Kidney (tissue), 14 donors: ENCODE measurements around the gene KLF6. TPM values are rescaled to one million over a fixed set of nuclear protein-coding genes. Genes with fewer than 3 reads are reported as not detected.

Experiments used
- DNase-seq, 5 donors: peaks; one replicate each; pipeline ENCODE4 v3.0.0-alpha.2; 2013 to 2020
- FAIRE-seq: peaks from 2 replicates; lab custom pipeline; 2012; peaks lifted over from hg19 to GRCh38; lab: Jason Lieb, UNC
- H3K27ac ChIP-seq, 2 donors: one replicate each; pipeline ENCODE4 v1.7.0; 2013; ENCODE audit warnings: low read depth in 2 of 2, low read length in 2 of 2, inconsistent platforms in 1 of 2
- H3K27me3 ChIP-seq: one replicate; pipeline ENCODE4 v1.7.1; 2013; ENCODE audit warnings: low read length, inconsistent platforms; ENCODE audit not compliant: control insufficient read depth, insufficient read depth
- H3K36me3 ChIP-seq, 3 donors: one replicate each; pipeline versions ENCODE4 v1.7.0 to v1.7.1; 2013; ENCODE audit warnings: low read length in 3 of 3, control low read depth in 1 of 3, inconsistent platforms in 1 of 3; ENCODE audit not compliant: insufficient read depth in 3 of 3, control insufficient read depth in 2 of 3
- H3K4me1 ChIP-seq, 3 donors: one replicate each; pipeline versions ENCODE4 v1.7.0 to v1.7.1; 2013; ENCODE audit warnings: low read length in 3 of 3, inconsistent platforms in 1 of 3, low read depth in 1 of 3; ENCODE audit not compliant: control insufficient read depth in 2 of 3, insufficient read depth in 2 of 3
- H3K4me3 ChIP-seq, 3 donors: one replicate each; pipeline versions ENCODE4 v1.7.0 to v1.8.1; 2013; ENCODE audit warnings: low read length in 3 of 3, control low read depth in 1 of 3, inconsistent platforms in 1 of 3
- H3K9ac ChIP-seq, 3 donors: one replicate each; pipeline versions ENCODE4 v1.7.0 to v1.7.1; 2013; ENCODE audit warnings: low read length in 3 of 3, control low read depth in 1 of 3, inconsistent platforms in 1 of 3
- H3K9me3 ChIP-seq, 3 donors: one replicate each; pipeline versions ENCODE4 v1.7.0 to v1.7.1; 2013; ENCODE audit warnings: low read length in 3 of 3, control low read depth in 1 of 3, inconsistent platforms in 1 of 3; ENCODE audit not compliant: control insufficient read depth in 2 of 3, insufficient read depth in 1 of 3
- intact Hi-C: fragments of 100-400 bp; cut with DNase I; formaldehyde crosslinking; loops from one replicate; pipeline ENCODE4 v1.11.1; 2022
- polyA plus RNA-seq: library from polyadenylated mRNA; stranded (reverse); fragments of 350-450 nt; fragmentation: Illumina TruSeq; extraction: RNeasy Lipid Tissue Mini Kit (QIAGEN cat#74804); gene quantifications from one replicate; pipeline ENCODE4 v1.2.3, GENCODE V29; 2014; ENCODE audit warnings: low read depth, low replicate concordance; ENCODE audit not compliant: insufficient read depth
- total RNA-seq: library from RNA; stranded (reverse); fragmentation: NEBNext Ultra II Directional; extraction: Animal tissue kit (Norgen Biotek cat#: 25700); gene quantifications from one replicate; pipeline ENCODE4 v1.2.1, GENCODE V29; 2021
- TF ChIP-seq, protein P1 (sequence below): IDR thresholded peaks from 3 replicates; pipeline ENCODE4 v1.5.1; 2012; ENCODE audit warnings: mild to moderate bottlenecking, moderate library complexity, borderline replicate concordance; ENCODE audit not compliant: insufficient read depth; ENCODE audit errors: extremely low read depth
- donor health status: control.
- donor health status: control.
- donor health status: control.
- donor health status: control.
- donor health status: control.
- donor health status: DM: yes; HTN: yes; CAD: no.
- donor health status: Normal renal cell carcinoma (clear cell type).

KLF6 gene
- total and polyA plus RNA-seq, 2 donors from 2014 or later, result 27.8 to 230 TPM

DNA sequence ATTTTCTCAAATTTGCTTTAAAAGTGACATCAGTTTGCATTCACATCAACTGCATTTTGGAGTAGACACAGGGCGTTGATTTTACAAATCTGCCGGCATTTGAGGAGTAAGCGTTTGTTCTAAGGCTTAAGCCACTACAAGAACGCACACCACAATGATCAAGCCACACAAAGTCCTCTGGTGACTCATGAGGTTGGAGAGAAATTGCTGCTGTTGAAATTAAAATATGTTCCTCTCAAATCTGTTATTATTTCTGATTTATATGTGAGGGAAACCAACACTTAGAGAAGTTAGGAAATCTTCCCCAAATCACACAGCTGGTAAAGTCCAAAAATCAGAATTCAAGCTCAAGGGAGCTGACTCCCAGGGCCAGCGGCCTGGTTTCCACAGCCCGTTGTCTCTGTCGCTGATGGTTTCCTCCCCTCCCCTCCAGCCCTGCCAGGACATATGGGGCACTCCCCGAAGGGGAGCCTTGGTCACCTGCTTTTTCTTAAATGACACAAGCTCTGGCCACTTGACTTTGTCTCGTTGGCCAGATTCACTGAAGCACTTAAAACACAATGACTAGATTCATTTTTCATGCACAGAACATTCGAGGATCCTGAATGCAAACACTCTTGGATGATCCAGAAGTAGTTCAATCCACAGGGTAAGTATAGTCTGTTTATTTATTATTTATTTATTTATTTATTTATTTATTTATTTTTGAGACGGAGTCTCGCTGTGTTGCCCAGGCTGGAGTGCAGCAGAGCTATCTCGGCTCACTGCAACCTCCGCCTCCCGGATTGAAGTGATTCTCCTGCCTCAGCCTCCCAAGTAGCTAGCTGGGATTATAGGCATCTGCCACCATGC lies 29.2 kb upstream of the KLF6 start:
- intact Hi-C loops, result no loop called here
- peak overlapping the region in 1 of 2 donors; percentile 41 for H3K27ac ChIP-seq

DNA sequence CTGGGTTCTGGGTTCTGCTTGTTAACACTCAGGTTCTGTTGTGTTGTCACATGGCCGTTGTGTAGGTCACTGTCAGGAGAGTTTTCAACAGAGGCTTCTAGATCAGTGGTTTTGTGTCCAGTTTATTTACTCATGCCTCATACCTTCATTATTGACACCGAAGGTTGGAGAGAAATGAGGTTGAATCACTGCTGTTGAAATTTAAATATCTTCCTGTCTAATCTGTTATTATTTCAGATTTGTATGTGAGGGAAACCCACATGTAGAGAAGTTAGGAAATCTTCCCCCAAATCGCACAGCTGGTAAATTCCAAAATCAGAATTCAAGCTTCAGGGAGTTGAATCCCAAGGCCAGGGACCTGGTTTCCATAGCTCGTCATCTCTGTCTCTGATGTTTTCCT lies 28.3 kb upstream of the KLF6 start:
- Histone ChIP-seq H3K27ac (no peak overlapping the region), H3K9ac (no peak overlapping the region)
- FAIRE-seq, result no peak

More for the DNA sequence above, 29.2 kb upstream of the KLF6 start:
- no peaks in the 10 kb centered on the region for H3K9me3 ChIP-seq
- no peak overlapping the region for H3K9ac ChIP-seq
- H3K4me3 ChIP-seq, result no peak overlapping the region
- no peaks in the 10 kb centered on the region for H3K27me3 ChIP-seq
- TF ChIP-seq, protein P1, sequence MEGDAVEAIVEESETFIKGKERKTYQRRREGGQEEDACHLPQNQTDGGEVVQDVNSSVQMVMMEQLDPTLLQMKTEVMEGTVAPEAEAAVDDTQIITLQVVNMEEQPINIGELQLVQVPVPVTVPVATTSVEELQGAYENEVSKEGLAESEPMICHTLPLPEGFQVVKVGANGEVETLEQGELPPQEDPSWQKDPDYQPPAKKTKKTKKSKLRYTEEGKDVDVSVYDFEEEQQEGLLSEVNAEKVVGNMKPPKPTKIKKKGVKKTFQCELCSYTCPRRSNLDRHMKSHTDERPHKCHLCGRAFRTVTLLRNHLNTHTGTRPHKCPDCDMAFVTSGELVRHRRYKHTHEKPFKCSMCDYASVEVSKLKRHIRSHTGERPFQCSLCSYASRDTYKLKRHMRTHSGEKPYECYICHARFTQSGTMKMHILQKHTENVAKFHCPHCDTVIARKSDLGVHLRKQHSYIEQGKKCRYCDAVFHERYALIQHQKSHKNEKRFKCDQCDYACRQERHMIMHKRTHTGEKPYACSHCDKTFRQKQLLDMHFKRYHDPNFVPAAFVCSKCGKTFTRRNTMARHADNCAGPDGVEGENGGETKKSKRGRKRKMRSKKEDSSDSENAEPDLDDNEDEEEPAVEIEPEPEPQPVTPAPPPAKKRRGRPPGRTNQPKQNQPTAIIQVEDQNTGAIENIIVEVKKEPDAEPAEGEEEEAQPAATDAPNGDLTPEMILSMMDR, result no peak
- no peaks in the 10 kb centered on the region for H3K36me3 ChIP-seq
- FAIRE-seq (no peak), DNase-seq (no peak)
- peaks cover 2 to 18% (median 17%) of the 10 kb centered on the region in 3 donors for H3K4me1 ChIP-seq

DNA sequence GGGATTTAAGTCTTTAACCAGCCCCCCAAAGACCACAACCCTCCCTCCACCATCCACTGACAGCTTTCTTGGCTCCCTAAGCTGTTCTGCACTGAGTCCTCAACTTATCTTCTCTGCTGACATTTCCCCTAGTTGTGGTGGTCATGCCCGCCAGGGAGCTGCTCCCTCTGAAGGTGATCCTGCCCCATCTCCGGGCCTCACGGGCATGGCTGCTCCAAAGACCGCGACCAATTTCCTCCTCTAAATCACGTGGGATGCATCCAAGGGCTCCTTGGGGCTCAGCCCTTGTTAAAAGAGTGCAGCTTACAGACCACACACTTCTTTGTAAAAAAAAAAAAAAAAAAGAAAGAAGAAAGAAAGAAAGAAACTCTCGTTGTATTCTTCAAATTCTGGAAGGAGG lies 27.1 kb upstream of the KLF6 start:
- peaks cover 2 to 37% (median 34%) of the 10 kb centered on the region in 3 donors for H3K4me1 ChIP-seq
- FAIRE-seq, result no peak

More for the DNA sequence above, 28.3 kb upstream of the KLF6 start:
- no peak for DNase-seq
- H3K4me3 ChIP-seq, result no peak overlapping the region
- no peaks in the 10 kb centered on the region for H3K9me3 ChIP-seq
- TF ChIP-seq, protein P1, result no peak
- H3K4me1 ChIP-seq, result peaks cover 2 to 27% (median 24%) of the 10 kb centered on the region in 3 donors
- no peaks in the 10 kb centered on the region for H3K36me3 ChIP-seq
- H3K27me3 ChIP-seq, result no peaks in the 10 kb centered on the region
- intact Hi-C loops, result no loop called here

More for the DNA sequence above, 27.1 kb upstream of the KLF6 start:
- Histone ChIP-seq H3K4me3 (no peak overlapping the region), H3K36me3 (no peaks in the 10 kb centered on the region), H3K27ac (peak overlapping the region; percentile 86 to 89), H3K9me3 (no peaks in the 10 kb centered on the region), H3K9ac (peak overlapping the region in 1 of 3 donors; percentile 47), H3K27me3 (no peaks in the 10 kb centered on the region)
- TF ChIP-seq, protein P1, result no peak
- intact Hi-C loops, result no loop called here
- DNase-seq, result no peak
